GM12878 (cell line): ENCODE data around the gene TOPAZ1. TPM values are rescaled to one million over a fixed set of nuclear protein-coding genes. Genes with fewer than 3 reads are reported as not detected.
A peak's percentile ranks its signal among the peaks of the same experiment; 100 is the strongest.

Source experiments
- ATAC-seq: fragments of 200-7000 bp; cut with Tn5 transposase; 3 replicates; pipeline ENCODE4 v1.9.1; 2020; ENCODE audit warnings: mild to moderate bottlenecking, moderate library complexity
- BruUV-seq: library from RNA; stranded (reverse); fragments of 400-500 nt; replicated peaks from 2 replicates; lab custom pipeline; 2021; lab: Mats Ljungman, UMichigan
- CTCF ChIA-PET: fragments of 300-600 bp; sonication (Branson Sonifier 250); formaldehyde crosslinking; extraction: SDS; loops from one replicate; lab custom pipeline; 2021; ENCODE audit warnings: inconsistent platforms; lab: Yijun Ruan, JAX
- POLR2A ChIA-PET: fragments of 350-600 bp; formaldehyde crosslinking; extraction: SDS; loops from one replicate; lab custom pipeline; 2021; ENCODE audit warnings: inconsistent platforms; lab: Charles Lee
- RAD21 ChIA-PET: fragments of 300-600 bp; sonication (Branson Sonifier 250); formaldehyde crosslinking; loops from one replicate; lab custom pipeline; 2023; ENCODE audit warnings: antibody characterized with exemption; ENCODE audit not compliant: unreplicated experiment; lab: Charles Lee
- SMC1A ChIA-PET: fragments of 300-600 bp; sonication (Branson Sonifier 250); formaldehyde crosslinking; loops from one replicate; lab custom pipeline; 2023; ENCODE audit not compliant: unreplicated experiment, uncharacterized antibody; lab: Charles Lee
- DNase-seq: peaks from one replicate; pipeline ENCODE4 v3.0.0-alpha.2; 2011; ENCODE audit warnings: low read depth, low spot score
- FAIRE-seq: peaks from 3 replicates; lab custom pipeline; 2011; peaks lifted over from hg19 to GRCh38; lab: Jason Lieb, UNC
- H2AFZ ChIP-seq: 2 replicates; pipeline ENCODE4 v1.6.0; 2011; ENCODE audit warnings: low read depth, low read length, control low read depth; ENCODE audit not compliant: control insufficient read depth
- H3K27ac ChIP-seq: 2 replicates; pipeline ENCODE4 v1.5.1; 2011; ENCODE audit warnings: control low read depth; ENCODE audit not compliant: control insufficient read depth, insufficient read depth
- H3K27me3 ChIP-seq, 2 experiments: replicated peaks in 1 of 2; 2 replicates each; pipeline versions ENCODE4 v1.6.0 to v1.6.1; 2011; ENCODE audit warnings: low read length in 1 of 2; ENCODE audit not compliant: control insufficient read depth in 2 of 2, insufficient read depth in 2 of 2
- H3K36me3 ChIP-seq, 2 experiments: 2 replicates each; pipeline ENCODE4 v1.5.1; 2011; ENCODE audit warnings: low read length in 1 of 2; ENCODE audit not compliant: control insufficient read depth in 2 of 2, insufficient read depth in 2 of 2
- H3K4me1 ChIP-seq: 2 replicates; pipeline ENCODE4 v1.6.1; 2011; ENCODE audit warnings: mild to moderate bottlenecking, low read length, moderate library complexity, mixed read lengths; ENCODE audit not compliant: control insufficient read depth, insufficient read depth
- H3K4me2 ChIP-seq: 2 replicates; pipeline ENCODE4 v1.6.0; 2011; ENCODE audit warnings: control low read depth; ENCODE audit not compliant: control insufficient read depth, insufficient read depth
- H3K4me3 ChIP-seq: fragments of 200-600 bp; sonication (generic); 2 replicates; pipeline ENCODE4 v1.5.1; 2016
- H3K79me2 ChIP-seq: 2 replicates; pipeline ENCODE4 v1.6.0; 2011; ENCODE audit warnings: low read length; ENCODE audit not compliant: control insufficient read depth, insufficient read depth
- H3K9ac ChIP-seq: 2 replicates; pipeline ENCODE4 v1.8.0; 2011; ENCODE audit warnings: low read length, control low read depth, mixed read lengths; ENCODE audit not compliant: control insufficient read depth, insufficient read depth
- H3K9me3 ChIP-seq: replicated peaks from 3 replicates; pipeline ENCODE4 v1.5.1; 2011; ENCODE audit warnings: mild to moderate bottlenecking, low read length; ENCODE audit not compliant: control insufficient read depth, insufficient read depth
- H4K20me1 ChIP-seq: 2 replicates; pipeline ENCODE4 v1.6.0; 2011; ENCODE audit not compliant: control insufficient read depth, insufficient read depth
- ATF3 ChIP-seq: IDR thresholded peaks from 2 replicates; pipeline ENCODE4 v1.6.1; 2011; ENCODE audit warnings: low read depth, mild to moderate bottlenecking, low read length, moderate library complexity, borderline replicate concordance; ENCODE audit errors: extremely low read depth
- ATF7 ChIP-seq: fragments of 450-650 bp; IDR thresholded peaks from 2 replicates; pipeline ENCODE4 v1.6.1; 2016; ENCODE audit warnings: low read depth, mild to moderate bottlenecking
- CBX3 ChIP-seq: fragments of 200-600 bp; sonication (generic); IDR thresholded peaks from 2 replicates; pipeline ENCODE4 v1.6.1; 2016; ENCODE audit warnings: low read depth, borderline replicate concordance
- CTCF ChIP-seq, 3 experiments: IDR thresholded peaks in 2 of 3; conservative IDR thresholded peaks in 1 of 3; 2 replicates each; pipeline ENCODE4 v1.5.1; 2011; ENCODE audit warnings: low read depth in 3 of 3, low read length in 3 of 3, mild to moderate bottlenecking in 3 of 3, control low read depth in 2 of 3, moderate library complexity in 2 of 3, inconsistent platforms in 1 of 3, mixed read lengths in 1 of 3; ENCODE audit not compliant: control insufficient read depth in 2 of 3, insufficient read depth in 1 of 3; ENCODE audit errors: extremely low read depth in 1 of 3
- JUNB ChIP-seq: IDR thresholded peaks from 2 replicates; pipeline ENCODE4 v1.6.1; 2016; ENCODE audit warnings: antibody characterized with exemption, mild to moderate bottlenecking
- NR2C1 ChIP-seq: fragments of 450-650 bp; IDR thresholded peaks from 2 replicates; pipeline ENCODE4 v1.6.1; 2017; ENCODE audit warnings: antibody characterized with exemption, mild to moderate bottlenecking, moderate library complexity
- RAD21 ChIP-seq: IDR thresholded peaks from 2 replicates; pipeline ENCODE4 v1.6.1; 2011; ENCODE audit warnings: mild to moderate bottlenecking, low read depth, low read length, moderate library complexity; ENCODE audit not compliant: insufficient read depth
- SIN3A ChIP-seq: IDR thresholded peaks from 2 replicates; pipeline ENCODE4 v1.6.1; 2012; ENCODE audit warnings: low read depth, low read length, improper control_type of control experiment
- SMC3 ChIP-seq: IDR thresholded peaks from 2 replicates; pipeline ENCODE4 v1.6.1; 2011; ENCODE audit warnings: low read length, improper control_type of control experiment, borderline replicate concordance
- WGBS: methylation state at CpG from one replicate; pipeline ENCODE4 v1.1.6; 2016; ENCODE audit warnings: low lambda C conversion rate; ENCODE audit not compliant: insufficient replicate concordance, insufficient coverage; ENCODE audit errors: missing lambda C conversion rate; 5-methylcytosine and 5-hydroxymethylcytosine counted together
- in situ Hi-C: fragments of 300-500 bp; cut with MboI; formaldehyde crosslinking; loops from 9 replicates; pipeline ENCODE4 v1.14.3; 2018; ENCODE audit warnings: mixed read lengths
- intact Hi-C: fragments of 100-400 bp; cut with micrococcal nuclease; formaldehyde crosslinking; loops from one replicate; pipeline ENCODE4 v1.14.2; 2022; ENCODE audit not compliant: unreplicated experiment
- polyA plus RNA-seq, 11 experiments: library from polyadenylated mRNA; depleted of rRNA in 4 of 11; unstranded in 6 of 11; stranded (reverse) in 5 of 11; fragments of >200 nt; fragmentation: Nextera tagmentation in 4 of 11; fragmentation: Illumina TruSeq in 1 of 11; extraction: Ambion mirVana in 4 of 11; extraction: Trizol in 1 of 11; gene quantifications; 1 replicate in 1 of 11; 2 replicates in 10 of 11; pipeline versions ENCODE4 v1.2.1 to v1.2.3, GENCODE V29; 2011 to 2016; ENCODE audit warnings: inconsistent platforms in 2 of 11, missing spikeins in 2 of 11, low read depth in 1 of 11
- total RNA-seq, 4 experiments: library from RNA; depleted of rRNA in 3 of 4; stranded (reverse); fragments of >200 nt in 3 of 4; fragmentation: Illumina TruSeq in 1 of 4; extraction: Trizol in 1 of 4; gene quantifications; 2 replicates each; pipeline versions ENCODE4 v1.2.1 to v1.2.3, GENCODE V29; 2013 to 2021

TOPAZ1 gene
- total and polyA plus RNA-seq, 10 of the 15 experiments (the other 5 are each of a cell fraction or from before 2014, with no cell fraction given), result 0.02 TPM; not detected in 9

- H3K4me2 ChIP-seq, result no peak overlapping the region
- 21% methylated on average over 16 of the region's 16 CpGs for WGBS
- TF ChIP-seq NR2C1, result no peak
- peak; percentile 57; the same call in 1 of the 2 replicates for TF ChIP-seq JUNB
- TF ChIP-seq SIN3A, result no peak
- TF ChIP-seq CBX3, result no peak
- peak; percentile 35; the same call in 1 of the 2 replicates for TF ChIP-seq ATF3
- peak; percentile 67 to 83 (median 68) for TF ChIP-seq CTCF (IDR thresholded peaks at IDR 0.05 in 2 of 3, conservative IDR thresholded peaks at IDR 0.05 in 1 of 3; ENCODE audit: control insufficient read depth in 2 of 3, extremely low read depth in 1 of 3, insufficient read depth in 1 of 3, low read depth in 3 of 3, low read length in 3 of 3)
- TF ChIP-seq ATF7, result peak; percentile 43
- TF ChIP-seq SMC3, result peak; percentile 61
- peak; percentile 50 for TF ChIP-seq RAD21
- H3K9me3 ChIP-seq, result no peaks in the 10 kb centered on the region
- ChIA-PET RAD21 (interaction anchor here (0.6 to 1.9 kb wide), 3 partner anchors 9 to 380 kb away, joined by 3 to 8 read pairs (median 4); no protein-coding TSS in a partner anchor), POLR2A (no interaction called here), CTCF (interaction anchor here (0.7 to 2.7 kb wide), 26 partner anchors 9 to 410 kb away, joined by 3 to 21 read pairs (median 4); no protein-coding TSS in a partner anchor), SMC1A (interaction anchor here (0.9 to 2.0 kb wide), 4 partner anchors 239 to 469 kb away, joined by 3 to 6 read pairs (median 4); no protein-coding TSS in a partner anchor)
- in situ Hi-C loops (no loop called here), intact Hi-C loops (no loop called here)
- no peak overlapping the region for H3K9ac ChIP-seq
- H3K36me3 ChIP-seq, result no peaks in the 10 kb centered on the region
- H3K4me1 ChIP-seq, result no peaks in the 10 kb centered on the region
- no peaks in the 10 kb centered on the region for H3K79me2 ChIP-seq
- no TSS peak for BruUV-seq
- no peaks in the 10 kb centered on the region for H4K20me1 ChIP-seq
- H3K27ac ChIP-seq, result no peak overlapping the region
- peak; percentile 90 for ATAC-seq
- no peaks in the 10 kb centered on the region for H3K27me3 ChIP-seq
- H2AFZ ChIP-seq, result no peak overlapping the region; the same call in 1 of the 2 replicates
- FAIRE-seq, result peak; percentile 85
- no peak overlapping the region for H3K4me3 ChIP-seq
- peak; percentile 11 for DNase-seq
Measured at GRCh38 chr3:44235604-44236484, 5.8 kb upstream of the TOPAZ1 start.
